ENCODE data around the gene RALGPS2. TPM values are rescaled to one million over a fixed set of nuclear protein-coding genes. Genes with fewer than 3 reads are reported as not detected.
"Not testable (repeated sequence)": the region's sequence is repeated elsewhere in the genome, so short reads cannot be mapped to it uniquely, and the experiment has no call there.

The RALGPS2 gene
- total RNA-seq, 5 donors from 2014 or later (not counting 1 experiment from before 2014, with no cell fraction given), result 11.2 to 17.5 (median 12.4) TPM

GRCh38 chr1:178846306-178846705, 121.3 kb downstream of the RALGPS2 start:
- Histone ChIP-seq H3K9me3 (no peaks in the 10 kb centered on the region), H3K27ac (ENCODE audit: low read length) (no peak overlapping the region), H3K36me3 (ENCODE audit: control insufficient read depth in 2 of 2, extremely low read depth in 1 of 2, insufficient read depth in 1 of 2, low read length in 1 of 2) (no peaks in the 10 kb centered on the region), H3K4me3 (ENCODE audit: control insufficient read depth in 1 of 2, extremely low read depth in 1 of 2, low read length in 1 of 2) (no peak overlapping the region), H3K27me3 (replicated peaks in 1 of 2; ENCODE audit: control insufficient read depth in 2 of 2, extremely low read depth in 1 of 2, insufficient read depth in 2 of 2, low read length in 1 of 2) (no peaks in the 10 kb centered on the region), H3K4me1 (ENCODE audit: control insufficient read depth in 1 of 2, extremely low read depth in 1 of 2, insufficient read depth in 2 of 2, low read length in 2 of 2) (no peaks in the 10 kb centered on the region)
- H3K27me3 Mint-ChIP-seq, result no peaks in the 10 kb centered on the region
- no peak overlapping the region for H3K27ac Mint-ChIP-seq
- no peak overlapping the region for H3K4me3 Mint-ChIP-seq
- ChIA-PET POLR2A (no interaction called here), CTCF (no interaction called here)
- no peaks in the 10 kb centered on the region for H3K4me1 Mint-ChIP-seq
- H3K36me3 Mint-ChIP-seq, result no peaks in the 10 kb centered on the region
- no peaks in the 10 kb centered on the region for H3K9me3 Mint-ChIP-seq
- DNase-seq, result no peak
- no peak for ATAC-seq (replicated peaks in 1 of 4)

DNA sequence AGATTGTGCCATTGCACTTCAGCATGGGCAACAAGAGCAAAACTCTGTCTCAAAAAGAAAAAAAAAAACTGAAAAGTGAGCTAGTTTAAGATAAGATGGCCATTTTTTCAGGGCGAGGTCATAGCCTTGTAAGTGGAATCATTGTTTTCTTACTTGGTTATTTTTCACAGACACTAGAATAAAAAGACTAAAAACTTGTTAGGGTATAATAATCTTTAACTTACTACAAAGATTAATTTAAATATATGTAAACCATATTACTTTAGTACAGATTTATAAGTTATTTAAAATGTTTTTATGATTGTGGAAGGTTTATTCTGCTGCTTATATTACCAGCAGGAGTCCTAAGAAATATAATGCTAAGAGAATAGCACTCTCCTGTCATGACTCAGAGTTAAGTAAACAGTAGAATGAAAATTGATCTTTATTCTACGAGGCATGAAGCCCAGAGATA, 122.4 kb downstream of the RALGPS2 start:
- CTCF ChIA-PET, result no interaction called here

GRCh38 chr1:178847919-178848318, 122.9 kb downstream of the RALGPS2 start:
- DNase-seq; H3K4me3 ChIP-seq (ENCODE audit: control insufficient read depth in 1 of 2, extremely low read depth in 1 of 2, low read length in 1 of 2); H3K9me3 ChIP-seq; H3K9me3 Mint-ChIP-seq; POLR2A ChIA-PET; H3K27ac ChIP-seq (ENCODE audit: low read length); H3K4me1 ChIP-seq (ENCODE audit: control insufficient read depth in 1 of 2, extremely low read depth in 1 of 2, insufficient read depth in 2 of 2, low read length in 2 of 2); H3K36me3 ChIP-seq (ENCODE audit: control insufficient read depth in 2 of 2, extremely low read depth in 1 of 2, insufficient read depth in 1 of 2, low read length in 1 of 2); H3K4me1 Mint-ChIP-seq; H3K27me3 ChIP-seq (replicated peaks in 1 of 2; ENCODE audit: control insufficient read depth in 2 of 2, extremely low read depth in 1 of 2, insufficient read depth in 2 of 2, low read length in 1 of 2); H3K27ac Mint-ChIP-seq; H3K27me3 Mint-ChIP-seq; H3K36me3 Mint-ChIP-seq; ATAC-seq (replicated peaks in 1 of 4); H3K4me3 Mint-ChIP-seq: not testable (repeated sequence)
- CTCF ChIA-PET, result interaction anchor here in 1 of 2 donors (0.6 kb wide), 1 partner anchor 259 kb away, joined by 3 read pairs; no protein-coding TSS in a partner anchor
- WGBS (ENCODE audit: insufficient coverage), result no CpG with 5 or more reads among the region's 1 CpG

More for the DNA sequence above, 122.4 kb downstream of the RALGPS2 start:
- H3K36me3 Mint-ChIP-seq, result no peaks in the 10 kb centered on the region
- POLR2A ChIA-PET, result no interaction called here
- H3K27ac Mint-ChIP-seq, result no peak overlapping the region
- Histone ChIP-seq H3K9me3 (no peaks in the 10 kb centered on the region), H3K4me1 (ENCODE audit: control insufficient read depth in 1 of 2, extremely low read depth in 1 of 2, insufficient read depth in 2 of 2, low read length in 2 of 2) (no peaks in the 10 kb centered on the region), H3K27me3 (replicated peaks in 1 of 2; ENCODE audit: control insufficient read depth in 2 of 2, extremely low read depth in 1 of 2, insufficient read depth in 2 of 2, low read length in 1 of 2) (no peaks in the 10 kb centered on the region), H3K36me3 (ENCODE audit: control insufficient read depth in 2 of 2, extremely low read depth in 1 of 2, insufficient read depth in 1 of 2, low read length in 1 of 2) (no peaks in the 10 kb centered on the region), H3K4me3 (ENCODE audit: control insufficient read depth in 1 of 2, extremely low read depth in 1 of 2, low read length in 1 of 2) (no peak overlapping the region), H3K27ac (ENCODE audit: low read length) (no peak overlapping the region)
- H3K9me3 Mint-ChIP-seq, result no peaks in the 10 kb centered on the region
- ATAC-seq (replicated peaks in 1 of 4), result no peak
- H3K4me3 Mint-ChIP-seq, result no peak overlapping the region
- H3K27me3 Mint-ChIP-seq, result no peaks in the 10 kb centered on the region
- no peaks in the 10 kb centered on the region for H3K4me1 Mint-ChIP-seq
- no CpG with 5 or more reads among the region's 2 CpGs for WGBS (ENCODE audit: insufficient coverage)
- DNase-seq, result no peak

GRCh38 chr1:178849918-178850317, 124.9 kb downstream of the RALGPS2 start:
- H3K27ac Mint-ChIP-seq, result no peak overlapping the region
- no peaks in the 10 kb centered on the region for H3K4me1 Mint-ChIP-seq
- Histone ChIP-seq H3K4me1 (ENCODE audit: control insufficient read depth in 1 of 2, extremely low read depth in 1 of 2, insufficient read depth in 2 of 2, low read length in 2 of 2) (no peaks in the 10 kb centered on the region), H3K27ac (ENCODE audit: low read length) (no peak overlapping the region), H3K36me3 (ENCODE audit: control insufficient read depth in 2 of 2, extremely low read depth in 1 of 2, insufficient read depth in 1 of 2, low read length in 1 of 2) (no peaks in the 10 kb centered on the region), H3K9me3 (no peaks in the 10 kb centered on the region), H3K27me3 (replicated peaks in 1 of 2; ENCODE audit: control insufficient read depth in 2 of 2, extremely low read depth in 1 of 2, insufficient read depth in 2 of 2, low read length in 1 of 2) (no peaks in the 10 kb centered on the region), H3K4me3 (ENCODE audit: control insufficient read depth in 1 of 2, extremely low read depth in 1 of 2, low read length in 1 of 2) (no peak overlapping the region)
- H3K36me3 Mint-ChIP-seq, result no peaks in the 10 kb centered on the region
- WGBS (ENCODE audit: insufficient coverage), result 100% methylated on average over 1 of the region's 2 CpGs
- H3K9me3 Mint-ChIP-seq, result no peaks in the 10 kb centered on the region
- no peaks in the 10 kb centered on the region for H3K27me3 Mint-ChIP-seq
- CTCF ChIA-PET, result interaction anchor here in 1 of 2 donors (0.6 kb wide), 1 partner anchor 74 kb away, joined by 3 read pairs; no protein-coding TSS in a partner anchor
- H3K4me3 Mint-ChIP-seq, result no peak overlapping the region
- ATAC-seq (replicated peaks in 1 of 4) (no peak), DNase-seq (no peak)
- POLR2A ChIA-PET, result no interaction called here

DNA sequence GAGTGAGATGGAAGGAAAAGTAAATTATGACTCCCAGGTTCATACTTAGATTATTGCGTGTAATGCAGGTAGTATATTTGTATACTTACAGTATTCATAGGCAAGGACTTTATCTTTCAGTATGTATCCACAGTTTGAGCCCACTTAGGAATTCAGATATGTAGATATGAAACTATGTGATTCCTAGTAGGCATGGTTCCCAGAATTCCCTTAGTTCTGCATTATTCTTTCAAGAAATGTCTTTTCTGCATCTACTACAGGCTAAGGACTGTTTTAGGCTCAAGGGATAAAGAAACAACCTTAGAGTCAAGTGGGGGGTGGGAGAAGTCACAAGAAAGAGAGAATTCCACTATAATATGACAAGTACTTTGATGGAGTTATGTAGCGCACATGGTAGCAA, 132.1 kb downstream of the RALGPS2 start:
- Mint-ChIP-seq H3K27me3 (peaks cover 0 to 2% of the 10 kb centered on the region in 2 donors), H3K36me3 (peaks cover 8% of the 10 kb centered on the region), H3K27ac (no peak overlapping the region), H3K4me1 (no peaks in the 10 kb centered on the region), H3K9me3 (no peaks in the 10 kb centered on the region), H3K4me3 (no peak overlapping the region)
- Histone ChIP-seq H3K4me1 (ENCODE audit: control insufficient read depth in 1 of 2, extremely low read depth in 1 of 2, insufficient read depth in 2 of 2, low read length in 2 of 2) (no peaks in the 10 kb centered on the region), H3K36me3 (ENCODE audit: control insufficient read depth in 2 of 2, extremely low read depth in 1 of 2, insufficient read depth in 1 of 2, low read length in 1 of 2) (no peaks in the 10 kb centered on the region), H3K27me3 (replicated peaks in 1 of 2; ENCODE audit: control insufficient read depth in 2 of 2, extremely low read depth in 1 of 2, insufficient read depth in 2 of 2, low read length in 1 of 2) (no peaks in the 10 kb centered on the region), H3K9me3 (no peaks in the 10 kb centered on the region), H3K4me3 (ENCODE audit: control insufficient read depth in 1 of 2, extremely low read depth in 1 of 2, low read length in 1 of 2) (no peak overlapping the region), H3K27ac (ENCODE audit: low read length) (no peak overlapping the region)
- WGBS (ENCODE audit: insufficient coverage), result no CpG with 5 or more reads among the region's 2 CpGs
- CTCF ChIA-PET, result no interaction called here
- ATAC-seq (replicated peaks in 1 of 4) (no peak), DNase-seq (no peak)
- POLR2A ChIA-PET, result no interaction called here

DNA sequence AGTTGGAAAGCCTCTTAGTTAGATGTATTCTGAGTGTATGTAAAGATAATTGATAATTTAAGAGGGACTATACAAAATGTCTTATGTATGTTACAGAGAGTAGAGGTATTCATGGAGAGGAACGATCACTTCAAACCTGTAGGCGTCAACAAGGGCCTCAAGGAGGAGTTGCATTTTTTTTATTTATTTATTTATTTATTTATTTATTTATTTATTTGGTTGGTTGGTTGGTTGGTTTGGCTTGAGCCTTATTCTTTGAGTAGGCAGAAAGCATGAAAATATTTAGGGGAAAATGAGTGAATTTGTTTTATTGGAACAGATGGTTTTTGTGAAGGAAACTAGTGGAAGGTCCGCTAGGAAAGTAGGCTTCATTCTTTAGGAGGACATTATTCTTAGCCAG, 137.4 kb downstream of the RALGPS2 start:
- H3K27ac Mint-ChIP-seq, result no peak overlapping the region
- H3K4me1 Mint-ChIP-seq, result peaks cover 0 to 4% (median under 1%) of the 10 kb centered on the region in 3 donors
- H3K4me1 ChIP-seq (ENCODE audit: control insufficient read depth in 1 of 2, extremely low read depth in 1 of 2, insufficient read depth in 2 of 2, low read length in 2 of 2), result no peaks in the 10 kb centered on the region
- no peak overlapping the region for H3K27ac ChIP-seq (ENCODE audit: low read length)
- DNase-seq, result no peak
- no peaks in the 10 kb centered on the region for H3K36me3 ChIP-seq (ENCODE audit: control insufficient read depth in 2 of 2, extremely low read depth in 1 of 2, insufficient read depth in 1 of 2, low read length in 1 of 2)
- H3K27me3 ChIP-seq (replicated peaks in 1 of 2; ENCODE audit: control insufficient read depth in 2 of 2, extremely low read depth in 1 of 2, insufficient read depth in 2 of 2, low read length in 1 of 2), result no peaks in the 10 kb centered on the region
- no CpG with 5 or more reads among the region's 3 CpGs for WGBS (ENCODE audit: insufficient coverage)
- H3K9me3 ChIP-seq, result no peaks in the 10 kb centered on the region
- H3K9me3 Mint-ChIP-seq, result no peaks in the 10 kb centered on the region
- ChIA-PET CTCF (interaction anchor here in 1 of 2 donors (1.2 kb wide), 1 partner anchor 9 kb away, joined by 3 read pairs; no protein-coding TSS in a partner anchor), POLR2A (no interaction called here)
- no peak overlapping the region for H3K4me3 ChIP-seq (ENCODE audit: control insufficient read depth in 1 of 2, extremely low read depth in 1 of 2, low read length in 1 of 2)
- H3K36me3 Mint-ChIP-seq, result peaks cover 23% of the 10 kb centered on the region
- ATAC-seq (replicated peaks in 1 of 4), result no peak
- peaks cover 0 to 2% of the 10 kb centered on the region in 2 donors for H3K27me3 Mint-ChIP-seq
- no peak overlapping the region for H3K4me3 Mint-ChIP-seq

GRCh38 chr1:178862864-178863263, 137.8 kb downstream of the RALGPS2 start:
- peaks cover 25% of the 10 kb centered on the region for H3K36me3 Mint-ChIP-seq
- ChIA-PET POLR2A (no interaction called here), CTCF (no interaction called here)
- H3K27me3 Mint-ChIP-seq, result peaks cover 0 to 2% of the 10 kb centered on the region in 2 donors
- H3K4me3 Mint-ChIP-seq, result no peak overlapping the region
- Histone ChIP-seq H3K4me3 (ENCODE audit: control insufficient read depth in 1 of 2, extremely low read depth in 1 of 2, low read length in 1 of 2) (no peak overlapping the region), H3K27me3 (replicated peaks in 1 of 2; ENCODE audit: control insufficient read depth in 2 of 2, extremely low read depth in 1 of 2, insufficient read depth in 2 of 2, low read length in 1 of 2) (no peaks in the 10 kb centered on the region), H3K4me1 (ENCODE audit: control insufficient read depth in 1 of 2, extremely low read depth in 1 of 2, insufficient read depth in 2 of 2, low read length in 2 of 2) (no peaks in the 10 kb centered on the region), H3K27ac (ENCODE audit: low read length) (no peak overlapping the region), H3K36me3 (ENCODE audit: control insufficient read depth in 2 of 2, extremely low read depth in 1 of 2, insufficient read depth in 1 of 2, low read length in 1 of 2) (no peaks in the 10 kb centered on the region), H3K9me3 (no peaks in the 10 kb centered on the region)
- DNase-seq (no peak), ATAC-seq (replicated peaks in 1 of 4) (no peak)
- H3K27ac Mint-ChIP-seq, result no peak overlapping the region
- H3K4me1 Mint-ChIP-seq, result peaks cover 3 to 7% (median 4%) of the 10 kb centered on the region in 3 donors
- H3K9me3 Mint-ChIP-seq, result no peaks in the 10 kb centered on the region

Data from T-cell (primary cell).